Muscle layer of colon (tissue), 2 donors: ENCODE data around the gene GEMIN2.
"Not testable (repeated sequence)": the region's sequence is repeated elsewhere in the genome, so short reads cannot be mapped to it uniquely, and the experiment has no call there.

Source experiments
- H3K27ac ChIP-seq: one replicate; pipeline ENCODE4 v1.7.0; 2013; ENCODE audit warnings: low read depth, mild to moderate bottlenecking, low read length, moderate library complexity
- H3K27me3 ChIP-seq, 2 donors: one replicate each; pipeline ENCODE4 v1.7.0; 2013; ENCODE audit warnings: low read length in 2 of 2, mild to moderate bottlenecking in 2 of 2; ENCODE audit not compliant: insufficient read depth in 2 of 2, control insufficient read depth in 1 of 2
- H3K36me3 ChIP-seq: one replicate; pipeline ENCODE4 v1.7.0; 2013; ENCODE audit warnings: mild to moderate bottlenecking, low read length; ENCODE audit not compliant: insufficient read depth
- H3K4me1 ChIP-seq: one replicate; pipeline ENCODE4 v1.7.0; 2013; ENCODE audit warnings: mild to moderate bottlenecking, low read length; ENCODE audit not compliant: insufficient read depth
- H3K4me3 ChIP-seq, 2 donors: one replicate each; pipeline ENCODE4 v1.7.0; 2013; ENCODE audit warnings: low read length in 2 of 2, low read depth in 1 of 2, mild to moderate bottlenecking in 1 of 2, moderate library complexity in 1 of 2
- H3K9ac ChIP-seq: one replicate; pipeline ENCODE4 v1.7.0; 2013; ENCODE audit warnings: low read length
- H3K9me3 ChIP-seq: one replicate; pipeline ENCODE4 v1.7.0; 2013; ENCODE audit warnings: mild to moderate bottlenecking, low read length
- donor health status: abdominal sarcoma.
- donor health status: Adenocarcinoma of cecum.

Gene GEMIN2, protein sequence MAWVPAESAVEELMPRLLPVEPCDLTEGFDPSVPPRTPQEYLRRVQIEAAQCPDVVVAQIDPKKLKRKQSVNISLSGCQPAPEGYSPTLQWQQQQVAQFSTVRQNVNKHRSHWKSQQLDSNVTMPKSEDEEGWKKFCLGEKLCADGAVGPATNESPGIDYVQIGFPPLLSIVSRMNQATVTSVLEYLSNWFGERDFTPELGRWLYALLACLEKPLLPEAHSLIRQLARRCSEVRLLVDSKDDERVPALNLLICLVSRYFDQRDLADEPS

DNA sequence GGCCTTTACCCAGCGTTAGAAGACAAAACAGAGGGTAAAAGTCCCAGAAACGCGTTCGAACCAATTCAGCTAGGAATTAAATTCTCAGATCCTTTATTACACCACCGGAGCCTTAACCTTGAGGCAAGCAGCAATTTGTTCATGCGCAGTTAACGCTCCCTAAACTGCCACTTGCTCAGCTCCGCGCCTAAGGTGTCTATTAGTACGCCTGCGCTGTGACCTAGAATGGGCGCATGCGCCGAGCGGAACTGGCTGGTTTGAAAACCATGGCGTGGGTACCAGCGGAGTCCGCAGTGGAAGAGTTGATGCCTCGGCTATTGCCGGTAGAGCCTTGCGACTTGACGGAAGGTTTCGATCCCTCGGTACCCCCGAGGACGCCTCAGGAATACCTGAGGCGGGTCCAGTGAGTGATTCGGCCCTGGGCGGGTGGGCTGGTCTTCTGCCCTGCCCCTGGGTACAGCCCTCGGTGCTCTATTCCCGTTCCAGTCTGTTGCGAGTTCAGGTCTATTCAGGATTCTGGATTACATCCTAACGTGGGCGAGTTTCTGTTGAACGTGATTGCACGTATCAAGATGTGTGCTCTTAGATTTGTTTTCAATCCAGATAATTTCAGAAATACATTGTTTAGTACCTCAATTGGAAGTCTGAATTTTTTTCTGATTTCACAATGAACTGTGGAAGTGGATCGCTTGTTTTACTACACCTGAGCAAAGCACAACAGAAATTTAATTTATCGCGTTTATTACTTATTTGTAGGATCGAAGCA lies at the start of gene GEMIN2:
Gene GEMIN2 (plus strand): TSS at position 251 of the 766 bp plus-strand sequence. CDS start 16 bp downstream, at position 267.
- H3K36me3 ChIP-seq: peaks cover 8% of the 10 kb centered on the region
- peak within 1 kb of the TSS; percentile 57 for H3K27ac ChIP-seq
- peak within 1 kb of the TSS; percentile 46 to 93 for H3K4me3 ChIP-seq
- H3K9ac ChIP-seq: peak within 1 kb of the TSS; percentile 88
- no peaks in the 10 kb centered on the region for H3K9me3 ChIP-seq
- peaks cover 5% of the 10 kb centered on the region for H3K4me1 ChIP-seq
- no peaks in the 10 kb centered on the region for H3K27me3 ChIP-seq

GRCh38 chr14:39069169-39069805 lies 44.8 kb upstream of the GEMIN2 start:
- H3K9ac ChIP-seq, H3K4me3 ChIP-seq, H3K27ac ChIP-seq, H3K27me3 ChIP-seq, H3K9me3 ChIP-seq, H3K4me1 ChIP-seq: not testable (repeated sequence)
- peaks cover 42% of the 10 kb centered on the region for H3K36me3 ChIP-seq

DNA sequence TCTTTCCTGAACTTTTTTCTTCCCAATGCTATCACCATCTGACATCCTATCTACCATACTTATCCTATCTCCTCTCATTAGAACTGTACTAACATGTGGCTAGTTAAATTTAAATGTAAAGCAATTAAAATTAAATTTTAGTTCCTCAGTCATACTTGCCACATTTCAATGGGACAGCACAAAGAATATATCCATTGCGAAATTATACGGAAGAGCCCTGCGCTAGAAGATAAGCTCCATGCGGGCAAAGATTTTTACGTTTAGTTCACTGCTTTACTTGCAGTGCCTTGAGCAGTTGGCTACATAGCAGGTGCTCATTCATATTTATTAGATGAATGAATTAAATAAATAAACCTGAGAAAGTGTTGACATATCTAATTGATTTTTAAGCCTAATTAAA lies 44.2 kb upstream of the GEMIN2 start:
- Histone ChIP-seq H3K9ac (no peak overlapping the region), H3K27me3 (no peaks in the 10 kb centered on the region), H3K36me3 (peaks cover 43% of the 10 kb centered on the region), H3K4me3 (no peak overlapping the region), H3K4me1 (no peaks in the 10 kb centered on the region), H3K27ac (no peak overlapping the region), H3K9me3 (no peaks in the 10 kb centered on the region)

- Histone ChIP-seq H3K4me1 (no peaks in the 10 kb centered on the region), H3K27me3 (no peaks in the 10 kb centered on the region), H3K4me3 (no peak overlapping the region), H3K9ac (no peak overlapping the region), H3K9me3 (no peaks in the 10 kb centered on the region), H3K36me3 (peaks cover 47% of the 10 kb centered on the region), H3K27ac (no peak overlapping the region)
These were observed 43.0 kb upstream of the GEMIN2 start for GRCh38 chr14:39071096-39071495.

GRCh38 chr14:39080886-39081285 lies 33.2 kb upstream of the GEMIN2 start:
- Histone ChIP-seq H3K4me1 (no peaks in the 10 kb centered on the region), H3K27me3 (no peaks in the 10 kb centered on the region), H3K9me3 (no peaks in the 10 kb centered on the region), H3K9ac (no peak overlapping the region), H3K36me3 (peaks cover 29% of the 10 kb centered on the region), H3K27ac (no peak overlapping the region), H3K4me3 (no peak overlapping the region)

DNA sequence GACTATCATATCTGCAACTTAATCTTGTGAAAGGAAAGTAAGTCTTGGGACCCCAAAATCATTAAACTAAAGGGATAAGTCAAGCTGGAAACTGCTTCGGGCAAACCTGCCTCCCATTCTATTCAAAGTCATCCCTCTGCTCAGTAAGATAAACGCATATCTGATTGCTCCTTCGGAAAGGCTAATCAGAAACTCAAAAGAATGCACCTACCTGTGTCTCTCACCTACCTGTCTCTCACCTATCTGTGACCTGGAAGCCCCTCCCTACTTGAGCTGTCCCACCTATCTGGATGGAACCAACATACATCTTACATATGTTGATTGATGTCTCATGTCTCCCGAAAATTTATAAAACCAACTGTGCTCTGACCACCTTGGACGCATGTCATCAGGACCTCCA lies 31.0 kb upstream of the GEMIN2 start:
- H3K9me3 ChIP-seq: no peaks in the 10 kb centered on the region
- no peak overlapping the region for H3K9ac ChIP-seq
- no peaks in the 10 kb centered on the region for H3K4me1 ChIP-seq
- peaks cover 35% of the 10 kb centered on the region for H3K36me3 ChIP-seq
- H3K4me3 ChIP-seq: no peak overlapping the region
- no peaks in the 10 kb centered on the region for H3K27me3 ChIP-seq
- no peak overlapping the region for H3K27ac ChIP-seq

GRCh38 chr14:39085933-39086332 lies 28.2 kb upstream of the GEMIN2 start:
- Histone ChIP-seq H3K27me3 (no peaks in the 10 kb centered on the region), H3K9me3 (no peaks in the 10 kb centered on the region), H3K36me3 (peaks cover 39% of the 10 kb centered on the region), H3K4me1 (no peaks in the 10 kb centered on the region), H3K9ac (no peak overlapping the region), H3K27ac (no peak overlapping the region), H3K4me3 (no peak overlapping the region)

- Histone ChIP-seq H3K9ac (no peak overlapping the region), H3K36me3 (peaks cover 47% of the 10 kb centered on the region), H3K27ac (no peak overlapping the region), H3K9me3 (no peaks in the 10 kb centered on the region), H3K4me3 (no peak overlapping the region), H3K4me1 (no peaks in the 10 kb centered on the region), H3K27me3 (no peaks in the 10 kb centered on the region)
These were observed 26.6 kb upstream of the GEMIN2 start for GRCh38 chr14:39087493-39087892.

- H3K9me3 ChIP-seq: no peaks in the 10 kb centered on the region
- H3K36me3 ChIP-seq: peaks cover 36% of the 10 kb centered on the region
- no peak overlapping the region for H3K4me3 ChIP-seq
- H3K27ac ChIP-seq: no peak overlapping the region
- no peak overlapping the region for H3K9ac ChIP-seq
- no peaks in the 10 kb centered on the region for H3K4me1 ChIP-seq
- no peaks in the 10 kb centered on the region for H3K27me3 ChIP-seq
These were observed 23.5 kb upstream of the GEMIN2 start for GRCh38 chr14:39090548-39091111.

GRCh38 chr14:39091716-39092115 lies 22.4 kb upstream of the GEMIN2 start:
- no peak overlapping the region for H3K4me3 ChIP-seq

DNA sequence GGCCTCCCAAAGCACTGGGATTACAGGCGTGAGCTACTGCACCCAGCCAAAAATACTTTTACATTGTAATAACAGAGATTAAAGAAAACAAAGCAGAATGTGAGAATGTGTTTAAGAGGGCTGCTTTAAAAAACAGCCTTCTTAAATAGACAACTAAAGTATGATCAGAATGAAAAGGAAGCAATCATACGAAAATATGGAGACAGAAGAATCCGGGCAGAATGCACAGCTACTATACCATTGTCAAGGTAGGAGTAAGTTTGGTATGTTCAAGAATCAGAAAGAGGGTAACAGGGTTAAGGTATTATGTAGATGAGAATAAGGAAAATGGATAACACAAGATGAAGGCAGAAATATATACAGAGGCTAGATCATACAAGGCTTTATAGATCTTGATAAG lies 19.6 kb upstream of the GEMIN2 start:
- Histone ChIP-seq H3K36me3 (peaks cover 28% of the 10 kb centered on the region), H3K27me3 (no peaks in the 10 kb centered on the region), H3K9ac (no peak overlapping the region)

More at GRCh38 chr14:39091716-39092115, 22.4 kb upstream of the GEMIN2 start:
- H3K27me3 ChIP-seq: no peaks in the 10 kb centered on the region
- no peaks in the 10 kb centered on the region for H3K9me3 ChIP-seq
- no peak overlapping the region for H3K27ac ChIP-seq
- H3K9ac ChIP-seq: no peak overlapping the region
- H3K36me3 ChIP-seq: peaks cover 28% of the 10 kb centered on the region
- no peaks in the 10 kb centered on the region for H3K4me1 ChIP-seq

More for the DNA sequence above, 19.6 kb upstream of the GEMIN2 start:
- Histone ChIP-seq H3K9me3 (no peaks in the 10 kb centered on the region), H3K4me3 (no peak overlapping the region), H3K27ac (no peak overlapping the region), H3K4me1 (peaks cover 1% of the 10 kb centered on the region)
